Occipital lobe (tissue), 2 donors: ENCODE measurements around the gene PADI2. TPM values are rescaled to one million over a fixed set of nuclear protein-coding genes. Genes with fewer than 3 reads are reported as not detected.
A peak's percentile ranks its signal among the peaks of the same experiment; 100 is the strongest.

Experiments
- DNase-seq: peaks from one replicate; lab custom pipeline; 2025; lab: John Stamatoyannopoulos, UW
- total RNA-seq: library from RNA; depleted of rRNA; stranded (reverse); fragments of >200 nt; gene quantifications from one replicate; pipeline ENCODE4 v1.2.3, GENCODE V29; 2014

Gene PADI2
- 0.94 TPM for total RNA-seq

DNA sequence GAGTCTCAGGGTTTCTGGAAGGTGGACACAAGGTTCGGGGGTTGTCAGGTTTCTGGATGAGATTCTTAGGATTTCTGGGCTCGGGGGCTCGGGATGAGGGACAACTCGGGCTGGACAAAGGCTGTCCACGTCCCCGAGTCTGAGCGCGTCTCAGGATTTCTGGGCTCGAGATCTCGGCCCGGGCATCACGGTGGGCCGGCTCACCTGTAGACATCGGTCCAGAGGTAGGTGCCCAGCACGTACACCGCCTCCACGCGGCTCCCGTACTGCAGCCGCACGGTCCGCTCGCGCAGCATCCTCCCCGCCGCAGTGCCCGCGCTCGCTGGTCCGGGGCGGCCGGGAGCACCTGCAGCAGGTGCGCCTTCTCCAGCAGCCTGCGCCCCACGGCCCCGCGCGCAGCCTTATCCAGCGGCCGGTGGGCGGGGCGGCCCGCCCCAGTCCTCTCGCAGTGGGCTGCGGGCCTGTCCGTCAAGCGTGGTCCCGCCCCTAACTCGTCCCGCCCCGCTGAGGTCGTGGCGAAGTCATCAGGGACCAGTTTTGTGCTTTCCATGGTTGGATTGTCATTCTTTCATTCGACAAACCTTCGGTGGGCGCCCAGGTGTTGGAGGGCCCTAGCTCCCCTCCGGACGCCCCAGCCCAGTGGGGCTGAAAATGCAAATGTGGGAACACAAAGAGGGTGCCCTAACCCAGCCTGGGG lies at the start of gene PADI2:
Gene PADI2 (minus strand): TSS at position 376 of the 697 bp plus-strand sequence. CDS start 80 bp downstream, at position 296.
- peak; percentile 74 for DNase-seq

GRCh38 chr1:17168091-17168876 lies 49.0 kb upstream of the PADI2 start:
- DNase-seq = no peak

- no peak for DNase-seq
Measured at GRCh38 chr1:17167786-17168090, 48.5 kb upstream of the PADI2 start.

DNA sequence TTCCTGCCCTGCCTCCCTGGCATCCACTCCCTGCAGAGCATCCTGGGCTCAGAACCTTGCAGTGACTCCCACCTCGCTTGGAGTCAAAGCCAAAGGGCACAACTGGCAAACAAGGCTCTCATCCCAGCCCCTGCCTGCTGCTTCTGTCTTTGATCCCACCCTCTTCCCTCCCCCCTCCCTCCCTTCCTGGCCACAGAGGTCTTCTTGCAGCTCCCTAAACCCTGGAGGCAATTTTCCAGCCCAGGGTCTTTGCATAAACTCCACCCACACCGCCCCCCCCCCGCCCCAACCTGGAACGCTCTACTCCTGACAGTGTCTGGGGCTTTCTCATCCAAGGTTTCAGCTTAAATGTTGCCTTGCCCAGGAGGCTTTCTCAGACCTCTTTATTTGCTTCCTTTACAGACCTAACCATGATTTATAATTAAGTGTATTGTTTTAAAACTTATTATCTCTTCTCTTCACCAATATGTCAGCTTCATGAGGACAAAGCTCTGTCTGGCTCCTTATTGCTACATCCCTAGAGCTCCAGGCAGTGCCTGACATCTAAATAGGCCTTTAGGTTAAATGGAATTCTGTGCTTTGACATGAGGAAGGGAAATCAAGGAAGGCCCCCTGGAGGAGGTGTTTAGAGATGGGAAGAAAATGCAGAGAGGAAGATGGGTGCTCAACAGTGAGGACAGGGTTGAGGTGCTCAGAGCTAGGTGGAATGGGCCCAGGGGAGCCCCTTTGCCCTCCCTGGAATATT lies 48.0 kb upstream of the PADI2 start:
- no peak for DNase-seq

DNA sequence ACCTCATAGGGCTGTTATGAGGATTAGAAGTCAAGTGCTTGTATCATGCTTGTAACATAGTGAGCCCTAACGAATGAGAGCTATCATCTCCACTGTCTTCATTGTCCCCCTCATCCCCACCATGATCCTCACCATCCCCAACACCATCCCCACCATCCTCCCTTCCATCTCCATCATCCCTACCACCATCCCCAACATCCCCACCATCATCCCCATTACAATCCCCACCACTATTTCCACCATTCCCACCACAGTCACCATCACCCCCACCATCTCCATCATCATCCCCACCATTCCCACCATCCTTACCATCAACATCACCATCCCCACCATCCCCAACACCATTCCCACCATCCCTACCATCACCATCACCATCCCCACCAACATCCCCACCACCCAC lies 46.6 kb upstream of the PADI2 start:
- no peak for DNase-seq

DNA sequence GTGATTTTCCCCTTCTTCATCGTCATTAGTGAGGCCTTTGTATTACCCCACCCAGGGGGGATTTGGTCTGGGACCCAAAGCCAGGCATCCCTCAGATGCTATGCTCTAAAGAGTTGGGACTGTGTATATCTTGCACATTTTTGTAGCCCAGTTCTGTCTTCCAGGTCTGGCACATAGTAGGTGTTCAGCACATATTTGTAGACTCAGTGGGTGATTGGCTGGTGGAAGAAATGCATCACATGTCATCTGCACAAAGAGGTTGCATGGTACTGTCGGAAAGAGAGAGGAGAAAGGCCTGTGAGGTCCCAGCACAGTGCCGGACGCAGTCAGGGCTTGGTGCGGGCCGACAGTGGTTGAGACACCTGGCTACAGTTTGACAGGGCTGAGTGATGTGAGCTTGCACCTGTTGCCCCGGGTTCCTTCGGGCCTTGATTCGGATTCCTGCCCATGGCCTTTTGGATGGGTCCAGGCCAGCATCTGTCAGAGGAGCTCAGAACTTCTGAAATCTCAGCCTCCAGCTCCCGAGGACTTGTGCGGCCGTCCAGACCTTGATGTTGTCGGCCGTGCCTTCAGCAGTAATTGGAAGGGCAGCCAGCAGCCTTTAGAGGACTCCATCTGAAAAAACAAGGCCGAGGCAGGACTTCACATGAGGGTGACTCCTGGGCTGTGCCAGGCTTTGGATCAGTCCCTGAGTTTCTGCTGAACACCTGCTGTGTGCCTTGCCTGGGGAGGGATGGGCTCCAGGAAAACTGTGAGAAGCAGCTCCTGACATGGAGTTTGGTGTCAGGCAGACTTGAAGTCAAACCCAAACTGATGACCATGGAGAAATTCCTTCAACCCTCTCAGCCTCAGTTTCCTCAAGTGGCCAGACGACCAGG lies 44.8 kb upstream of the PADI2 start:
- DNase-seq = no peak

GRCh38 chr1:17163371-17163770 lies 44.1 kb upstream of the PADI2 start:
- DNase-seq = no peak

GRCh38 chr1:17162941-17163340 lies 43.7 kb upstream of the PADI2 start:
- no peak for DNase-seq

DNA sequence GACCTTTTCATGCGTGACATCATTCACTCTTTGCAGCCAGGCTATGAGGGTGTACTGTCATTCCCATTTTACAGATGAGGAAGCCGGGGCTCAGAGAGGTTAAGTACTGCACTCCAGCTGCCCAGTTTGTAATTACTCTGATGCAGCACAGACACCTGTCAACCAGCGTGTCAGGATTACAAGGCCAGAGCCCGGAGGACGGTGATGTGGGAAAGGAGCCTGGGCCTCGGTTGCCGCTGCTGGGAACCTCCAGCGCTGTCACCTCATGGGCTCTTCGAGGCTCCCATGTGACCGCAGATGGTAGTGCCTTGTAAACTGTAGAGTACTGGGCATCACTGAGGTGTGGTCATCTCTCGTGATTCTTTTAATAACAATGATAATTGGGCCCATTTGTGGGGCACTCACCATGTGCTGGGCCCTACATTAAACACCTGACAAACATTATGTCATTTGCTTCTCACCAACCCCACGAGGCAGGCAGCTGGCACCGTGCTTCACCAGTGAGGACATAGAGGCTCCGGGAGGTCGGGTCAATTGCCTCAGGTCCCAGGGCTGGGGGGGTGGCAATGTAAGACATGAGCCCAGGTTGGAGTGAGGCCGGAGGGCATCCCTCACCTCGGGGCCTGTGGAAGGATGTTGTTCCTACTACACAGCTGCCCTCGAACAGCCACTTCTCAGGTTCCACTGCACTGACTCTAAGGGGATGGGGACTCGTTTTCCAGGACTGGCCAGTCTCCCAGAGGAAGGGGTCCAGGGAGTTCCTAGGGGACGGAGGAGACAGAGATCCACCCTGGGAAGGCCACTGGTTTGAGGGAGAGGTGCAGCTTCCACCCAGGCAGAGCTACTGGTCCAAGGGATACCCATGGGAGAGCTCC lies 42.9 kb upstream of the PADI2 start:
- no peak for DNase-seq

DNA sequence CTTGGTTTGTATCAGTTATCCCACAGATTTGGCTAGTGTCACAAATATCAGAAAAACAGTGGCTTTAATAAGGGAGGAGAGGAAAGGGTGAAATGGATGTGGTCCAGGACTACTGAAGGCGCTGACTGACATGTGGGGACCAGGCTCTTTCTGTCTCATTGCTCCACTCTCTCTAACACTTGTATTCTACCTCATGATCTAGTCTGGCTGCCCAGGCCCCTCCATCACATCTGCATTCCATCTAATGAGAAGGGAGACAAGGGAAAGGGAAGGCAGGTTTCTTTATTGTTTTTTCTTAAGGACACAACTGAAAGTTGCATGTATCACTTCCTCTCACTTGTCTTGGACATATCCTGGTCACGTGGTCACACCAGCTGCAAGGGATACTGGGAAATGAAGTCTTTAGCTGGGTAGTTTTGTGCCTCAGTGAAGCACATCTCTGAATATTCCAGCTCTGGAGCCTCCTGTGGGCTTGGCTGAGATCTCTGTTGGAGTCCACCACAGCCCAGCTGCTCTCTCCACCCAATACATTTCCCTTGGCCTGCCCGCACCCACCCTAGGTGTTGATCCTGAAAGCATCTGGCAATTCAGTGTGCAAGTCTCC lies 42.0 kb upstream of the PADI2 start:
- no peak for DNase-seq

GRCh38 chr1:17158961-17159360 lies 39.7 kb upstream of the PADI2 start:
- DNase-seq = no peak

GRCh38 chr1:17156108-17156507 lies 36.9 kb upstream of the PADI2 start:
- no peak for DNase-seq

GRCh38 chr1:17155257-17155920 lies 36.1 kb upstream of the PADI2 start:
- DNase-seq = no peak

GRCh38 chr1:17149771-17150170 lies 30.5 kb upstream of the PADI2 start:
- DNase-seq = no peak

DNA sequence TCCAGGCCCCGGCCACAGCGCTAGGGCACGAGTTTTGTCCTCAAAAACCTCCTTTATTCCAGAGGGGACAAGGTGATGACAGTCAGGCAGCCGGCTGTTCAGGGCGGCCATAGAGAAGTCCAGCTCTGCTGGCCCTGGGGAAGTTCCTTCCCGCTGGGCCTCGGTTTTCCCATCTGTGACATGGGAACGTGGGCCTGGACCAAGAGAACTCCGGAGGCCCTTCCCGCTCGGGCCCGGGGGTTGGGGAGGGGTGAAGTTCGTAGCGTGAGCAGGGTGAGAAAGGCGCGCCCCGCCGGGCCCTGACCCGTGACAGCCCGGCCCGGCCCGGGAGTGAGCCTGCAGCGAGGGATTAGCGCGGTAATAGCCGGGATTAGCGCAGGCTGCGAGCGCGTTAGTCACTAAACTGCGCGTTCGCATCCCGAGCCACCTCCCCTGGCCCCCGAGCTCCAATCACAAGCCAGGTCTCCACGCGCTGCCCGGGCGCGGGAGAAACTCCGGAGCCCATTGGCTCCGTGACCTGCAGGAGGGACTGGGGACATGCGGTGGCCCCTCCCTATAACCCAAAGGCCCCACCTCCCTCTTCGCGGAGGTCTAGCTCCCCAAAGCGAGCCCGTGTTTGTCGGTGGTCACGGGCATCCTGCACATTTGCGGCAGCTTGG lies 29.8 kb upstream of the PADI2 start:
- no peak for DNase-seq

DNA sequence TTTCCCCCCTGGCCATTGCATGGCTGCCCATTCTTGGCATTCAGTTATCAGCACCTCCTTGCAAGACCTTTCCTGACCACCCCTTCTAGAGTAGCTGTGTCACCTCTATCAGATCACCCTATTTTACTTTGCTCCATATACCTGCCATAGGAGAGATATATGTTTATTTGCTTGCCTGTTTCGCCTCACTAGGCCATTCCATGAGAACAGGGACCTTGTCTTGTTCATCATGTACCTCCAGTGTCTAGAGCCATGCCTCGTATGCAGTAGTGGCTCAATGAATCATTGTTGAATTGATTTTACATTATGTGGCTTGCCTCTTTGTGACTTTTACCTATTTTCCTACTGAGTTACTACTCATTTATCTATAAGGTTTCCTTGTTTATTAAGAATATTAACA lies 26.4 kb upstream of the PADI2 start:
- DNase-seq = no peak

GRCh38 chr1:17143760-17144159 lies 24.5 kb upstream of the PADI2 start:
- DNase-seq = no peak

DNA sequence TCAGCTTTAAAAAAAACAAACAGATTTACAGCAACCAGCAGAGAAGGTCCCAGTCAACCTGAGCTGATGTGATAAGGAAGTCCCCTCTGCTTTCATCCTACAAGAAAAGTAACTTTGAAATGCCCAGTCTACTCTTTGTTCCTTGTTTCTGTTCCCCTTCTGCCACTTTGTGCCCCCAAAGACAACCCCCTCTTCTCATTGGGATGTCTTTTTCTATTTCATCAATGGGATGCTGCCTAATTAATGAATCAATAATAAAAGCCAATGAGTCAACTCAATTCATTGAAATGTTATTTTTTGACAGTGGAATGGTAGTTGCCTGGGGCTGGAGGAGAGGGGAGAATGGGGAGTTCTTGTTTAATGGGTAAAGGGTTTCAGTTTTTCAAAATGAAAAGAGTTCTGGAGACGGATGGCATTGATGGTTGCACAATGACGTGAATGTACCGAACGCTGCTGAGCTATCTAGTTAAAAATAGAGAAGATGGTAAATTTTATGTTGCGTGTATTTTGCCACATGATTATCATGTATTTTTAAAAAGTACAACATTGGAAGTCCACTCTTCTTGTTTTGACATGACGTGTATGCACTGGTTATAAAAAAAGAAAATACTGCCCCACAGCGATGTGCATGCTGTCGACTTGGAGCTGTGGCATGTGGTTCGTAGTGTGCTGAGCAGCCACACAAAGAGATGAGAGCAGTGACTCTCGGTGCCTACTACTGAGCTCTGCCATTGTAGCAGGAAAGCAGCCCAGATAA lies 22.4 kb upstream of the PADI2 start:
- DNase-seq = no peak
